Mesothelial cell of epicardium (in vitro differentiated cells): ENCODE results near the gene NAIF1. TPM values are rescaled to one million over a fixed set of nuclear protein-coding genes. Genes with fewer than 3 reads are reported as not detected.

Source experiments
- DNase-seq, 2 experiments: peaks; one replicate each; pipeline ENCODE4 v3.0.0; 2021; ENCODE audit warnings: low spot score in 2 of 2; ENCODE audit not compliant: unreplicated experiment in 2 of 2
- H3K27ac Mint-ChIP-seq: 2 replicates; pipeline ENCODE4 v1.8.0; 2021; ENCODE audit warnings: mixed read lengths
- H3K27me3 Mint-ChIP-seq: 2 replicates; pipeline ENCODE4 v1.8.0; 2021; ENCODE audit warnings: low read depth, mixed read lengths
- H3K36me3 Mint-ChIP-seq: 2 replicates; pipeline ENCODE4 v1.8.0; 2021; ENCODE audit warnings: mixed read lengths
- H3K4me1 Mint-ChIP-seq: 2 replicates; pipeline ENCODE4 v1.8.0; 2021; ENCODE audit warnings: mixed read lengths
- H3K4me3 Mint-ChIP-seq: 2 replicates; pipeline ENCODE4 v1.8.0; 2021; ENCODE audit warnings: mild to moderate bottlenecking, moderate library complexity, mixed read lengths
- H3K9me3 Mint-ChIP-seq: 2 replicates; pipeline ENCODE4 v1.8.0; 2021; ENCODE audit warnings: mixed read lengths
- CTCF ChIP-seq: fragments of 200-600 bp; sonication (generic); IDR thresholded peaks from one replicate; pipeline ENCODE4 v1.5.0; 2021; ENCODE audit warnings: antibody characterized with exemption; ENCODE audit not compliant: unreplicated experiment
- total RNA-seq: library from RNA; stranded (reverse); gene quantifications from 3 replicates; pipeline ENCODE4 v1.2.1, GENCODE V29; 2021

NAIF1 gene
- total RNA-seq, 1 donor from 2014 or later: 9.2 TPM

- TF ChIP-seq CTCF: no peak
- H3K27ac Mint-ChIP-seq: peak overlapping the region; percentile 100
- no peak for DNase-seq
- H3K4me3 Mint-ChIP-seq: no peak overlapping the region
- peaks cover 7% of the 10 kb centered on the region for H3K36me3 Mint-ChIP-seq
- peaks cover 74% of the 10 kb centered on the region for H3K4me1 Mint-ChIP-seq
- no peaks in the 10 kb centered on the region for H3K27me3 Mint-ChIP-seq
- no peaks in the 10 kb centered on the region for H3K9me3 Mint-ChIP-seq
Observed at GRCh38 chr9:128096616-128097536, 29.8 kb upstream of the NAIF1 start.

GRCh38 chr9:128094950-128095544 lies 27.9 kb upstream of the NAIF1 start:
- Mint-ChIP-seq H3K36me3 (no peaks in the 10 kb centered on the region), H3K27ac (peak overlapping the region; percentile 100), H3K4me1 (peaks cover 72% of the 10 kb centered on the region), H3K9me3 (no peaks in the 10 kb centered on the region), H3K27me3 (no peaks in the 10 kb centered on the region), H3K4me3 (no peak overlapping the region)
- DNase-seq: no peak
- no peak for TF ChIP-seq CTCF

GRCh38 chr9:128094166-128094949 lies 27.2 kb upstream of the NAIF1 start:
- DNase-seq: peak; percentile 77 to 84

GRCh38 chr9:128093011-128093410 lies 25.9 kb upstream of the NAIF1 start:
- Mint-ChIP-seq H3K4me1 (peaks cover 54% of the 10 kb centered on the region), H3K36me3 (no peaks in the 10 kb centered on the region), H3K9me3 (no peaks in the 10 kb centered on the region), H3K4me3 (no peak overlapping the region), H3K27ac (peak overlapping the region; percentile 100), H3K27me3 (no peaks in the 10 kb centered on the region)
- DNase-seq: no peak
- no peak for TF ChIP-seq CTCF

More at GRCh38 chr9:128094166-128094949, 27.2 kb upstream of the NAIF1 start:
- Mint-ChIP-seq H3K4me1 (peaks cover 68% of the 10 kb centered on the region), H3K27me3 (no peaks in the 10 kb centered on the region), H3K27ac (peak overlapping the region; percentile 100), H3K4me3 (peak overlapping the region; percentile 29), H3K9me3 (no peaks in the 10 kb centered on the region), H3K36me3 (no peaks in the 10 kb centered on the region)
- no peak for TF ChIP-seq CTCF

- DNase-seq: no peak
- Mint-ChIP-seq H3K27me3 (no peaks in the 10 kb centered on the region), H3K4me1 (peaks cover 51% of the 10 kb centered on the region), H3K9me3 (no peaks in the 10 kb centered on the region), H3K4me3 (no peak overlapping the region), H3K27ac (peak overlapping the region; percentile 100), H3K36me3 (peaks cover 4% of the 10 kb centered on the region)
- no peak for TF ChIP-seq CTCF
Observed at GRCh38 chr9:128092199-128092977, 25.3 kb upstream of the NAIF1 start.
